Left ventricle myocardium inferior (tissue), 1 donor: ENCODE data around the gene MBD5. TPM values are rescaled to one million over a fixed set of nuclear protein-coding genes. Genes with fewer than 3 reads are reported as not detected.
"Not testable (repeated sequence)": the region's sequence is repeated elsewhere in the genome, so short reads cannot be mapped to it uniquely, and the experiment has no call there.

ENCODE experiments used
- DNase-seq: peaks from one replicate; pipeline ENCODE4 v3.0.0-alpha.2; 2020
- H3K27ac ChIP-seq: fragments of 200-600 bp; replicated peaks from 2 replicates; pipeline ENCODE4 v1.8.0; 2021
- H3K27me3 ChIP-seq: fragments of 200-600 bp; 2 replicates; pipeline ENCODE4 v1.8.0; 2021; ENCODE audit warnings: low read depth
- H3K36me3 ChIP-seq: fragments of 200-600 bp; 2 replicates; pipeline ENCODE4 v1.8.0; 2021
- H3K4me1 ChIP-seq: fragments of 200-600 bp; 2 replicates; pipeline ENCODE4 v1.8.0; 2021
- H3K4me3 ChIP-seq: fragments of 200-600 bp; 2 replicates; pipeline ENCODE4 v1.8.0; 2021; ENCODE audit warnings: mild to moderate bottlenecking, moderate library complexity
- H3K9me3 ChIP-seq: fragments of 200-600 bp; replicated peaks from 2 replicates; pipeline ENCODE4 v1.8.0; 2021
- CTCF ChIP-seq: fragments of 200-600 bp; IDR thresholded peaks from 2 replicates; pipeline ENCODE4 v1.8.0; 2021; ENCODE audit warnings: antibody characterized with exemption, mild to moderate bottlenecking, borderline replicate concordance
- intact Hi-C: fragments of 100-400 bp; cut with micrococcal nuclease; formaldehyde crosslinking; loops from one replicate; pipeline ENCODE4 v1.11.0; 2022
- total RNA-seq: library from RNA; stranded (reverse); fragmentation: NEBNext Ultra II Directional; extraction: Animal tissue kit (Norgen Biotek cat#: 25700); gene quantifications from one replicate; pipeline ENCODE4 v1.2.1, GENCODE V29; 2021
- donor health status: DM: no; HTN: yes; CAD: no; lungs with severe emphysema.

Gene MBD5
- total RNA-seq, 1 donor from 2014 or later, result 21.9 TPM

GRCh38 chr2:148538375-148538774 lies 517.5 kb downstream of the MBD5 start:
- Histone ChIP-seq H3K27ac (no peak overlapping the region), H3K4me1 (peaks cover 8% of the 10 kb centered on the region), H3K9me3 (no peaks in the 10 kb centered on the region), H3K4me3 (no peak overlapping the region), H3K36me3 (no peaks in the 10 kb centered on the region), H3K27me3 (no peaks in the 10 kb centered on the region)
- no peak for DNase-seq
- intact Hi-C loops, result no loop called here
- TF ChIP-seq CTCF, result no peak

- no peaks in the 10 kb centered on the region for H3K36me3 ChIP-seq
- no peak overlapping the region for H3K4me3 ChIP-seq
- no peaks in the 10 kb centered on the region for H3K4me1 ChIP-seq
- H3K27me3 ChIP-seq, result no peaks in the 10 kb centered on the region
- DNase-seq, result no peak
- TF ChIP-seq CTCF, result no peak
- no peak overlapping the region for H3K27ac ChIP-seq
- H3K9me3 ChIP-seq, result no peaks in the 10 kb centered on the region
- intact Hi-C loops, result no loop called here
These were observed 519.1 kb downstream of the MBD5 start for GRCh38 chr2:148540022-148540421.

GRCh38 chr2:148541792-148542191 lies 520.9 kb downstream of the MBD5 start:
- Histone ChIP-seq H3K27me3 (no peaks in the 10 kb centered on the region), H3K4me3 (no peak overlapping the region), H3K27ac (no peak overlapping the region), H3K4me1 (no peaks in the 10 kb centered on the region), H3K36me3 (no peaks in the 10 kb centered on the region), H3K9me3 (no peaks in the 10 kb centered on the region)
- no peak for TF ChIP-seq CTCF
- DNase-seq, result no peak
- intact Hi-C loops, result no loop called here

GRCh38 chr2:148542614-148543013 lies 521.7 kb downstream of the MBD5 start:
- no peaks in the 10 kb centered on the region for H3K4me1 ChIP-seq
- H3K27me3 ChIP-seq, result no peaks in the 10 kb centered on the region
- H3K27ac ChIP-seq, result no peak overlapping the region
- no peak overlapping the region for H3K4me3 ChIP-seq
- no peak for TF ChIP-seq CTCF
- no peaks in the 10 kb centered on the region for H3K9me3 ChIP-seq
- intact Hi-C loops, result no loop called here
- no peak for DNase-seq
- no peaks in the 10 kb centered on the region for H3K36me3 ChIP-seq

DNA sequence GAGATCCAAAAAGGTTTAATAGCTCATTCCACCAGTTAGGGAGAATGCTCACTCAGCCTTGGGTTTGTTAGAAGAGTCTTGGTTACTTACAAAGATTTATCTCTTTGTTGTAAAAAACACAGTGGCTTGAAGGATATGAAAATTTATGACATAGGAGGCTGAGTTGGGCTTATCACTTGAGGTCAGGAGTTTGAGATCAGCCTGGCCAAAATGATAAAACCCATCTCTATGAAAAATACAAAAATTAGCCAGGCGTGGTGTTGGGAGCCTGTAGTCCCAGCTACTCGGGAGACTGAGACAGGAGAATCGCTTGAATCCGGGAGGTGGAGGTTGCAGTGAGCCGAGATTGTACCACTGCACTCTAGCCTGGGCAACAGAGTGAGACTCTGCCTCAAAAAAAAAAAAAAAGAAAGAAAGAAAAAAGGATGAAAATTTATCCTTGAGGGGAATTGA lies 522.2 kb downstream of the MBD5 start:
- intact Hi-C loops, H3K36me3 ChIP-seq, DNase-seq, H3K4me1 ChIP-seq, H3K4me3 ChIP-seq, H3K27ac ChIP-seq, H3K9me3 ChIP-seq, H3K27me3 ChIP-seq: not testable (repeated sequence)

DNA sequence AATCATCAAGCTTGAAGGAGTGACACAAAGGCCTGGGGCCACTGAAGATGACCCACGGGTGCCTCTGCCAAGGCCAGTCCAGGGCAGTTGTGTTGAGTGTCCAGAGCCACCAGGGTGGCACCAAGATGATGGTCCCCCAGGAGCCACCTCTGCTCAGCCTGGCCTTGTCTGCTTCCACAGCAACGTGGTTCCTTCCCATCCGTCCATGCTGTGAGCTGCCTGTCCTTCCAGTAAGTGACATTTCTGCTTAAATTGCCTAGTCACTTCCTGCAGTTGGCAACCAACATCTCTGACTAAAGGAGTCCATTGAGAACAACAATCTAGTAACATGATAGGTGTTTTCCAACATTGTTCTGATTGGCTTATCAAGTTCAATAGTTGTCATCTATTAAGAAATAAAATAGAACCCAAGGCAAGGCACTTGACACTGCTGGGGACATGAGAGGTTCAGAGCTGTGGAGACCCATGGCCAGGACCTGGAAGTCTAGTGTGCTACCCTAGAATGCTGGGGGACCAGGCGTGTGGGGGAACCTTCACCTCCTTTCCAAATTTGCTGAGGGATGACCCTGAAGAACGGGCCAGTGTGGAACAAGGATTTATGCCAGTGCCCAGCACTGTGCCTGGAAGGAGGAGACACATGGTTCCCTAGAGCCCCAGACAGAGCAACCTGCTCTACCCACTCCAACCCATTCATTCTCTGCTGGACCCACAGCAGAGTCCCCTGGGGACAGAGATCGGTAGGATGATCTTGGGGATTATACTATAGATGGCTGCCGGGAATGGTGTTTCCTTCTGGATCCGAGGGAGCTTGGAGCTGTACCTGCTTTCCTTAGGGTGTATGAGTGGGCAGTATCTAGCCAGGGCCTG lies 524.7 kb downstream of the MBD5 start:
- DNase-seq, result no peak
- Histone ChIP-seq H3K4me1 (no peaks in the 10 kb centered on the region), H3K27me3 (no peaks in the 10 kb centered on the region), H3K36me3 (no peaks in the 10 kb centered on the region), H3K9me3 (no peaks in the 10 kb centered on the region), H3K27ac (no peak overlapping the region), H3K4me3 (no peak overlapping the region)
- TF ChIP-seq CTCF, result no peak
- intact Hi-C loops, result no loop called here
